Measurements from ENCODE around the gene ST7. TPM values are rescaled to one million over a fixed set of nuclear protein-coding genes. Genes with fewer than 3 reads are reported as not detected.

The ST7 gene
- total RNA-seq, 4 donors from 2014 or later, result 16.2 to 38.6 (median 22.5) TPM

DNA sequence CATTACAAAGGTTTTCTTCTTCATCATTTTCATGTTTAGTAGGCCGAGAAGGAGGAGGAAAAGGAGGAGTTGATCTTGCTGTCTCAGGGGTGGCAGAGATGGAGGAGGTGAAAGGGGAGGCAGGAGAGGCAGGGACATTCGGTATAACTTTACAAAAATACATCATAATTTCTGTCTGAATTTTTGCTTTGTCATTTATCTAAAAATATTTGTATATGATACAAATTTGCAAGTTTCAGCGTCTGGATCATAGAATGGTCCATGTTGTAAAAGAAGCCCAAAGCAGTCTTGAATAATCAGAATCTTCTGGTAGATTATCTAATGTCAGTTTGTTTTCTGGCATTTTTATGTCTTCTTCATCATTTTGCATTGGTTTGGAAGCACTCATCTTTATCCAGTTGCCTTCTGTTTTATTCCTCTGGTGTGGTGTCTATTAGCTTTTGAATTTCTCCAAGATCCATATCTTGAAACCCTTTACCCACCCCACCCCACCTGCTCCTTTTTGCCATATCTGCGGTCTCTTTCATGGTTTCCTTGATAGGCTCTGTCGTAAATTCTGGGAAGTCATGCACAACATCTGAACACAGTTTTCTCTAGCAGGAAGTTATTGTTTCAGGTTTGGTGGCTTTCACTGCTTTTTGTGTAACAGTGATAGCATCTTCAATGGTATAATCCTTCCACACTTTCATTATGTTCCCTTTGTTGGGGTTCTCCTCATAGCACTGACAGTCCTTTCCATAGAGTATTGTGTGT, 95.0 kb downstream of the ST7 start:
- TF ChIP-seq, protein P1, sequence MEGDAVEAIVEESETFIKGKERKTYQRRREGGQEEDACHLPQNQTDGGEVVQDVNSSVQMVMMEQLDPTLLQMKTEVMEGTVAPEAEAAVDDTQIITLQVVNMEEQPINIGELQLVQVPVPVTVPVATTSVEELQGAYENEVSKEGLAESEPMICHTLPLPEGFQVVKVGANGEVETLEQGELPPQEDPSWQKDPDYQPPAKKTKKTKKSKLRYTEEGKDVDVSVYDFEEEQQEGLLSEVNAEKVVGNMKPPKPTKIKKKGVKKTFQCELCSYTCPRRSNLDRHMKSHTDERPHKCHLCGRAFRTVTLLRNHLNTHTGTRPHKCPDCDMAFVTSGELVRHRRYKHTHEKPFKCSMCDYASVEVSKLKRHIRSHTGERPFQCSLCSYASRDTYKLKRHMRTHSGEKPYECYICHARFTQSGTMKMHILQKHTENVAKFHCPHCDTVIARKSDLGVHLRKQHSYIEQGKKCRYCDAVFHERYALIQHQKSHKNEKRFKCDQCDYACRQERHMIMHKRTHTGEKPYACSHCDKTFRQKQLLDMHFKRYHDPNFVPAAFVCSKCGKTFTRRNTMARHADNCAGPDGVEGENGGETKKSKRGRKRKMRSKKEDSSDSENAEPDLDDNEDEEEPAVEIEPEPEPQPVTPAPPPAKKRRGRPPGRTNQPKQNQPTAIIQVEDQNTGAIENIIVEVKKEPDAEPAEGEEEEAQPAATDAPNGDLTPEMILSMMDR (IDR thresholded peaks at IDR 0.05; ENCODE audit: low read depth), result no peak

DNA sequence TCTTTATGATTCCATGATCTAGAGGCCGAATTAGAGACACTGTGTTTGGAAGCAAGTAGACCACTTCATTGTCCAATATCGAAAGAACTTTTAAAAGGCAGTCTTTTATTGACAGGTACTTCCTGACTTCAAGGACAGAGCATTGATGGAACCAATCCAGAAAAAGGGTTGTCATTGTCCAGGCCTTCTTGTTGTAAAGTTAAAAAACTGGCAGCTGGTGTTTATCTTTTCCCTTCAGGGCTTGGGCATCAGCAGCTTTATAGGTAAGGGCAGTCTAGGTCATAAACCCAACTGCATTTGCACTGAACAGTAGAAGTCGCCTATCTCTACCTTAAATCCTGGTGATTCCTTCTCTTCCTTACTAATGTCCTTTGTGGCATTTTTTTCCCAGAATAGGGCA, 95.6 kb downstream of the ST7 start:
- TF ChIP-seq, protein P1 (IDR thresholded peaks at IDR 0.05; ENCODE audit: low read depth), result no peak

DNA sequence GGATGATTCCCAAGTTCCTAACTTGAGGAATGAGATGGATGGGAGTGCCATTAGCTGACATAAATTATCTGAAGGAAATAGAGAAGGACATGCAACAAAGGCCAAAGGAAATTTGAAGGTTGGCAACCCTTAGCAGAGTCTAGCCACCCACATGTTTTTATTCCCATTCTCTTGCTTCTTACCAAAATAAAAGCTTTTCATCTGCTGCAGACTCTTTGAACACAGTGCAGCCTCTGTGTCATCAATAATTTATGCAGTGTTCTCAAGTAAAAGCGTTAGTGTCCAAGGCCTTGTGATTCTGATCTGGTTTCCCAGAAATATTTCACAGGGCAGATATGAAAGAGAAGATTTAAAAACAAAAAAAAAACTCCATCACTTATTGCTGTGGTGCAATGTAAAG, 98.5 kb downstream of the ST7 start:
- TF ChIP-seq, protein P1 (IDR thresholded peaks at IDR 0.05; ENCODE audit: low read depth), result no peak

DNA sequence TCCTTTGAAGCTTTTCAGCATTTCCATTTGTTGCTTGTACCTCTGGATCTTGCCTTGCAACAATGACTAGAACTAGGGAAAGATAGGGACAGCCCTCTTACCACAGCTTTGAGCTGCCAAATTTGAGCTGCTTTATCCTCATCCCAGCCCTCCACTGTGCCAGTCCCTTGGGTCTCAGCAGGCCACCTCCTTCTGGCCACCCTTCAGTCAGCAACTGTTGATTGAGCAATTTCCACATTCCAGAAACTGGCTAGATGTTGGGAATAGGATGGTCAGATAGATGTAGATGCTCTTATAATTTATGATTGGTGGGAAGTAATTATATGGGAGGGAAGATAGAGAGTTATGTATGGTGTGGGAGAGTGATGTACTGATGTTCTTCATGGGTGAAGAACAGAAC, 100.1 kb downstream of the ST7 start:
- TF ChIP-seq, protein P1 (IDR thresholded peaks at IDR 0.05; ENCODE audit: low read depth), result no peak

DNA sequence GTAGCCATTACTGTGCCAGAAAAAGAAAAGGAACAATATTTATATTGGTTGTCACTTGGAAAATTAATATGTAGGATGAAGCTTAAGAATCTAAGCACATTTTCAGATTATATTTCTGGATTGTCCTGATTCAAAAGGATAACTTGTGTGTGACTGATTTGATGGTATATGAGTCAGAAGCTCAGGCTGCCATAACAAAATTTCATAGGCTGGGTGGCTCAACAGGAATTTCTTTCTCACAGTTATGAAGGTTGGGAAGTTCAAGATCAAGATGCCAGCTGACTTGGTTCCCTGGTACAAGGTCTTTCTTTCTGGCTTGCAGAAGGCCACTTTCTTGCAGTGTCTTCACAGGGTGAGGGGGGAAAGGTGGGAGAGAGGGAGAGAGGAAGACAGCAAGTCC, 108.5 kb downstream of the ST7 start:
- TF ChIP-seq, protein P1 (IDR thresholded peaks at IDR 0.05; ENCODE audit: low read depth), result no peak

DNA sequence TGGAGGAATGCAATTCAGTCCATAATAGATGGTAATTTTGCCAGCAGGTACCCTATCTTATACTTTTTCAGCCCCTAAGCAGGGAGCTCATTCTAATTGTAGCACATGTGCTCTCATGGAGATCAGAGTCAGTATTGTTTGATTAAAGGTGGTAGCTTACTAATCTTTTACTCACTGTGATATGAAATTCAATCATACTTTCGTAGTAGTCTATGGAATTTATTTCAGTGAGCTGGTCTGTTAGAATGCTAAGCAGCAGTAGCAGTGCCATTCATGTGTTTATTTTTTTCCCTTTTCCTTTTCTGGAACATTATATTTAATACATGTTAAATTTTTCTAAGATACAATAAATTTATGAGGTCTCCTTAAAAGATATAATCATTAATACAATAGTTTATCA, 109.0 kb downstream of the ST7 start:
- TF ChIP-seq, protein P1 (IDR thresholded peaks at IDR 0.05; ENCODE audit: low read depth), result no peak

DNA sequence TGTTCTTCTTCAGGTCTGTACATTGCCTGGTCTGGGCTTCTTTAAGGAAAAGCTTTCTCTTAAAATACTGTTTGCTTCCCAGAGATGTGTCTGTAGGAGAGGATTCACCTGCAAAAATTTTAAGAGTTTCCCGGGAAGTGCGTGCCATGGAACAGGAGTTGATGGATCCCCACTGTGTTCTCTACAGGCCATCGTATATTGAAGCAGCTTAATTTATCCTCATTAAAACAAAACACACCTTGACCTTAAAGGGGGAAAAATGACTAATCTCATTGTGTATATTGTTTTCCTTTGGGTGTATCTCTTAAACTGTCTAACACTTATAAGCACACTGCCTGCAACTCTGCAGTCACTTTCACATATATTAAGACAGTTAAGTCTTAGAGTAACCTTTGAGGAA, 111.4 kb downstream of the ST7 start:
- TF ChIP-seq, protein P1 (IDR thresholded peaks at IDR 0.05; ENCODE audit: low read depth), result no peak
